AML-193 (cell line): ENCODE data around the gene OTOGL.
A peak's percentile ranks its signal among the peaks of the same experiment; 100 is the strongest.

Experiments
- DNase-seq, 2 experiments: peaks; one replicate each; lab custom pipeline; 2025; lab: John Stamatoyannopoulos, UW

The OTOGL gene

GRCh38 chr12:80364056-80364455 lies 264.7 kb downstream of the OTOGL start:
- DNase-seq: no peak

GRCh38 chr12:80373666-80374065 lies 274.3 kb downstream of the OTOGL start:
- no peak for DNase-seq

- DNase-seq: no peak
Measured at GRCh38 chr12:80374615-80375014, 275.3 kb downstream of the OTOGL start.

GRCh38 chr12:80377140-80377794 lies 277.9 kb downstream of the OTOGL start:
- no peak for DNase-seq

- DNase-seq: no peak
Measured at GRCh38 chr12:80381121-80381520, 281.8 kb downstream of the OTOGL start.

- no peak for DNase-seq
Measured at GRCh38 chr12:80382254-80382653, 282.9 kb downstream of the OTOGL start.

- no peak for DNase-seq
Measured at GRCh38 chr12:80400571-80400991, 301.2 kb downstream of the OTOGL start.

GRCh38 chr12:80401191-80401590 lies 301.9 kb downstream of the OTOGL start:
- no peak for DNase-seq

- no peak for DNase-seq
Measured at GRCh38 chr12:80404629-80405028, 305.3 kb downstream of the OTOGL start.

GRCh38 chr12:80406253-80406652 lies 306.9 kb downstream of the OTOGL start:
- no peak for DNase-seq

- DNase-seq: peak in 1 of 2 experiments; percentile 3
Measured at GRCh38 chr12:80411787-80412186, 312.4 kb downstream of the OTOGL start.

GRCh38 chr12:80412343-80412953 lies 313.1 kb downstream of the OTOGL start:
- peak; percentile 38 to 65 for DNase-seq

GRCh38 chr12:80413462-80413861 lies 314.1 kb downstream of the OTOGL start:
- no peak for DNase-seq

- no peak for DNase-seq
Measured at GRCh38 chr12:80415466-80415865, 316.1 kb downstream of the OTOGL start.

GRCh38 chr12:80419644-80420043 lies 320.3 kb downstream of the OTOGL start:
- peak; percentile 4 to 51 for DNase-seq

GRCh38 chr12:80420075-80420474 lies 320.7 kb downstream of the OTOGL start:
- DNase-seq: no peak

GRCh38 chr12:80422550-80422949 lies 323.2 kb downstream of the OTOGL start:
- DNase-seq: no peak
